ENCODE results near the gene RFX5. TPM values are rescaled to one million over a fixed set of nuclear protein-coding genes. Genes with fewer than 3 reads are reported as not detected.

The RFX5 gene
- total and polyA plus RNA-seq, 2 donors (not counting 3 experiments of a cell fraction or from before 2014, with no cell fraction given): 23.5 to 52.8 TPM

DNA sequence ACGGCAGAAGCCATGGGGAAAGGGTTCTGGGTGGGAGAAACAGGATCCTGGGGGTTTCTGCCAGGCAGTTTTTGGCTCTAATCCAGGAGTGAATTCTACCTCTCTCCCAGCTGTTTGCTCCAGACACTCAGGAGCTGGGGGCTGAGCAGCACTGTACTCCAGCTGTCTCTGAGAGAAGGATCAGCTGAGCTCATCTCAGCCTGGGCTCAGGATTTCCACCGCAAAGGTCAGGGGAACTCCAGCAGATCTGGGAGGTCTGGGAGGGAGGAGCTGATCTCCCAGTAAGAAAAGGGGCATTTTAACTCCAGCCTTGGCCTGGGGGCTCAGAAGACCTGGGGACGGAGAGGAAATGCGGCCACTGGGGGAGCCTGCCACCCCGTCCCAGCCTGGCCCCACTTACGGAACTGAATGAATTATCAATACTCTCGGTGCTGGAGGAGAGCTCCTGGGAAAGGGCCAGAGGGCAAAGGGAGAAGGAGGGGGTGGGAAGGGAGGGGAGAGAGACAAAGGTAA lies 37.2 kb downstream of the RFX5 start:
- H3K4me3 ChIP-seq (replicated peaks in 1 of 3; ENCODE audit: insufficient read depth in 1 of 3, low read depth in 1 of 3, low read length in 3 of 3): no peak overlapping the region
- H4K20me1 ChIP-seq (replicated peaks; ENCODE audit: control insufficient read depth, extremely low read depth, insufficient read depth, low read length): no peaks in the 10 kb centered on the region
- H3K4me1 ChIP-seq (ENCODE audit: control insufficient read depth, extremely low read depth, insufficient read depth, low read length): peaks cover 37% of the 10 kb centered on the region
- H3K4me2 ChIP-seq (ENCODE audit: insufficient read depth, low read length): no peak overlapping the region
- TF ChIP-seq JUN (IDR thresholded peaks at IDR 0.05; ENCODE audit: borderline replicate concordance, insufficient read depth, insufficient read length, low read depth): no peak
- TF ChIP-seq, protein P1, sequence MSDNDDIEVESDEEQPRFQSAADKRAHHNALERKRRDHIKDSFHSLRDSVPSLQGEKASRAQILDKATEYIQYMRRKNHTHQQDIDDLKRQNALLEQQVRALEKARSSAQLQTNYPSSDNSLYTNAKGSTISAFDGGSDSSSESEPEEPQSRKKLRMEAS (IDR thresholded peaks at IDR 0.05; ENCODE audit: insufficient read depth, insufficient read length): no peak
- no peak for TF ChIP-seq POLR2AphosphoS5 (IDR thresholded peaks at IDR 0.05; ENCODE audit: insufficient read depth, low read depth, low read length)
- H3K9me3 ChIP-seq (replicated peaks; ENCODE audit: control insufficient read depth, insufficient read depth, low read length): no peaks in the 10 kb centered on the region
- ChIA-PET POLR2A (no interaction called here), CTCF (interaction anchor here (0.9 to 22.0 kb wide), 4 partner anchors 8 to 425 kb away, joined by 3 to 674 read pairs (median 42); no protein-coding TSS in a partner anchor)
- H3K27ac ChIP-seq (ENCODE audit: insufficient read depth, low read depth, low read length): no peak overlapping the region
- peaks cover 18% of the 10 kb centered on the region for H3K79me2 ChIP-seq (ENCODE audit: control insufficient read depth, insufficient read depth, low read length)
- DNase-seq (ENCODE audit: low read depth, low spot score) (no peak), FAIRE-seq (no peak)
- no peaks in the 10 kb centered on the region for H3K27me3 ChIP-seq (ENCODE audit: control insufficient read depth in 2 of 2, insufficient read depth in 2 of 2, low read length in 2 of 2)
- H3K9ac ChIP-seq (replicated peaks; ENCODE audit: extremely low read depth, insufficient read depth, low read length): no peak overlapping the region
- dilution Hi-C loops (cut with MboI; ENCODE audit: extremely low pct_ligation_motif_present, low sequenced_read_pairs): no loop called here
- no peaks in the 10 kb centered on the region for H3K9me1 ChIP-seq (replicated peaks; ENCODE audit: control insufficient read depth, extremely low read depth, insufficient read depth, low read length)
- H3K36me3 ChIP-seq (ENCODE audit: control insufficient read depth in 2 of 2, extremely low read depth in 1 of 2, insufficient read depth in 2 of 2, low read length in 2 of 2): peaks cover 18 to 35% of the 10 kb centered on the region in 2 experiments
- BruUV-seq (replicated peaks): no TSS peak
- intact Hi-C loops (cut with micrococcal nuclease): no loop called here
- no peak overlapping the region for H2AFZ ChIP-seq (ENCODE audit: low read depth, low read length)

DNA sequence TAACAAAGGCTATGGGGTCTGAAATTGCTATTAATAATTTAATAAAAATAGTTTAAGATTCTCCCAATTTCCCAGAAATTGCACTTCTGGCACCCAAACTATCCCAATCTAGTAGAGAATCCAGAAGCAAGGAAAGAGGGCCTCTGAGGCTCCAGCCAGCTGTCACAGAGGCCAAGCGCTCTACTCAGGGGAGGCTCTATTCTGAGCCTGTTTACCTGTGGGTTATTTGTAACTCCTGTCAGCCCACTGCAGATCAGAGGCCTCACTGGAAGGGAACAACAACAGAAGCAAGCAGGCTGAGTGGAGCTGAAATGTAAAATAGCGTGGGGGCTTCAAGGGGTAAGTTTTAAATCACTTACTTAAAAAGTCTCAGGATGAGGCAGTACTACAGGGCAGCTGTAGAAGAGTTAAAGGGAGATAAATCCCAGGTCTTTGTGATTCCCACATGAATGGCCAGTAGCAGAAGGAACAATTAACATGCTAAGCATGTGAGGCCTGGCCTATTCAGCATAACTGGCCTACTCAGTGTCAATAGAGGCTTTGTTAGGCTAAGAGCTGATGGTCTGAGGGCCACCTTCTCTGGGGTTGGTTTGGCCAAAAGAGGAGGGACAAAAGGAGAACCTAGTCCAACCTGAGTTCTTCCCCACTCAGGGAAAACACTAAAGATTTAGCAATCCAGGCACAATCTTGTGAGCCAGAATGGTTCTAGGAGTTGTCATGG lies 52.1 kb downstream of the RFX5 start:
- no TSS peak for BruUV-seq (replicated peaks)
- CTCF ChIA-PET: interaction anchor here (1.0 to 22.0 kb wide), 2 partner anchors 44 to 195 kb away, joined by 3 to 674 read pairs; no protein-coding TSS in a partner anchor
- dilution Hi-C loops (cut with MboI; ENCODE audit: extremely low pct_ligation_motif_present, low sequenced_read_pairs): no loop called here

More for the DNA sequence above, 52.1 kb downstream of the RFX5 start:
- Histone ChIP-seq H3K9ac (replicated peaks; ENCODE audit: extremely low read depth, insufficient read depth, low read length) (no peak overlapping the region), H3K9me1 (replicated peaks; ENCODE audit: control insufficient read depth, extremely low read depth, insufficient read depth, low read length) (no peaks in the 10 kb centered on the region), H3K36me3 (ENCODE audit: control insufficient read depth in 2 of 2, extremely low read depth in 1 of 2, insufficient read depth in 2 of 2, low read length in 2 of 2) (peaks cover 17 to 59% of the 10 kb centered on the region in 2 experiments), H3K4me1 (ENCODE audit: control insufficient read depth, extremely low read depth, insufficient read depth, low read length) (no peaks in the 10 kb centered on the region), H3K79me2 (ENCODE audit: control insufficient read depth, insufficient read depth, low read length) (no peaks in the 10 kb centered on the region), H3K4me2 (ENCODE audit: insufficient read depth, low read length) (no peak overlapping the region), H4K20me1 (replicated peaks; ENCODE audit: control insufficient read depth, extremely low read depth, insufficient read depth, low read length) (no peaks in the 10 kb centered on the region), H3K27me3 (ENCODE audit: control insufficient read depth in 2 of 2, insufficient read depth in 2 of 2, low read length in 2 of 2) (no peaks in the 10 kb centered on the region), H3K27ac (ENCODE audit: insufficient read depth, low read depth, low read length) (no peak overlapping the region), H3K9me3 (replicated peaks; ENCODE audit: control insufficient read depth, insufficient read depth, low read length) (no peaks in the 10 kb centered on the region), H3K4me3 (replicated peaks in 1 of 3; ENCODE audit: insufficient read depth in 1 of 3, low read depth in 1 of 3, low read length in 3 of 3) (no peak overlapping the region), H2AFZ (ENCODE audit: low read depth, low read length) (no peak overlapping the region)
- TF ChIP-seq EZH2 (IDR thresholded peaks at IDR 0.05; ENCODE audit: borderline replicate concordance, low read depth, low read length, severe bottlenecking) (no peak), MYC (IDR thresholded peaks at IDR 0.05; ENCODE audit: low read depth, low read length) (no peak), POLR2AphosphoS5 (IDR thresholded peaks at IDR 0.05; ENCODE audit: insufficient read depth, low read depth, low read length) (no peak), POLR2A (IDR thresholded peaks at IDR 0.05; ENCODE audit: low read depth, low read length) (no peak), GATA2 (IDR thresholded peaks at IDR 0.05; ENCODE audit: insufficient read depth, insufficient read length, low read depth, low read length) (no peak), JUN (IDR thresholded peaks at IDR 0.05; ENCODE audit: borderline replicate concordance, insufficient read depth, insufficient read length, low read depth) (no peak), FOS (IDR thresholded peaks at IDR 0.05; ENCODE audit: borderline replicate concordance, insufficient read depth, low read length) (no peak)
- TF ChIP-seq, protein P2, sequence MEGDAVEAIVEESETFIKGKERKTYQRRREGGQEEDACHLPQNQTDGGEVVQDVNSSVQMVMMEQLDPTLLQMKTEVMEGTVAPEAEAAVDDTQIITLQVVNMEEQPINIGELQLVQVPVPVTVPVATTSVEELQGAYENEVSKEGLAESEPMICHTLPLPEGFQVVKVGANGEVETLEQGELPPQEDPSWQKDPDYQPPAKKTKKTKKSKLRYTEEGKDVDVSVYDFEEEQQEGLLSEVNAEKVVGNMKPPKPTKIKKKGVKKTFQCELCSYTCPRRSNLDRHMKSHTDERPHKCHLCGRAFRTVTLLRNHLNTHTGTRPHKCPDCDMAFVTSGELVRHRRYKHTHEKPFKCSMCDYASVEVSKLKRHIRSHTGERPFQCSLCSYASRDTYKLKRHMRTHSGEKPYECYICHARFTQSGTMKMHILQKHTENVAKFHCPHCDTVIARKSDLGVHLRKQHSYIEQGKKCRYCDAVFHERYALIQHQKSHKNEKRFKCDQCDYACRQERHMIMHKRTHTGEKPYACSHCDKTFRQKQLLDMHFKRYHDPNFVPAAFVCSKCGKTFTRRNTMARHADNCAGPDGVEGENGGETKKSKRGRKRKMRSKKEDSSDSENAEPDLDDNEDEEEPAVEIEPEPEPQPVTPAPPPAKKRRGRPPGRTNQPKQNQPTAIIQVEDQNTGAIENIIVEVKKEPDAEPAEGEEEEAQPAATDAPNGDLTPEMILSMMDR (IDR thresholded peaks at IDR 0.05; ENCODE audit: extremely low read depth in 1 of 2, insufficient read depth in 1 of 2, low read depth in 1 of 2, low read length in 2 of 2): no peak
- TF ChIP-seq, protein P1 (IDR thresholded peaks at IDR 0.05; ENCODE audit: insufficient read depth, insufficient read length): no peak
- FAIRE-seq: no peak
- no peak for DNase-seq (ENCODE audit: low read depth, low spot score)
- intact Hi-C loops (cut with micrococcal nuclease): no loop called here
- POLR2A ChIA-PET: no interaction called here

Data from endothelial cell of umbilical vein (primary cell).